ENCODE measurements around the gene SYTL3.
"Not testable (repeated sequence)": the region's sequence is repeated elsewhere in the genome, so short reads cannot be mapped to it uniquely, and the experiment has no call there.

SYTL3 gene

DNA sequence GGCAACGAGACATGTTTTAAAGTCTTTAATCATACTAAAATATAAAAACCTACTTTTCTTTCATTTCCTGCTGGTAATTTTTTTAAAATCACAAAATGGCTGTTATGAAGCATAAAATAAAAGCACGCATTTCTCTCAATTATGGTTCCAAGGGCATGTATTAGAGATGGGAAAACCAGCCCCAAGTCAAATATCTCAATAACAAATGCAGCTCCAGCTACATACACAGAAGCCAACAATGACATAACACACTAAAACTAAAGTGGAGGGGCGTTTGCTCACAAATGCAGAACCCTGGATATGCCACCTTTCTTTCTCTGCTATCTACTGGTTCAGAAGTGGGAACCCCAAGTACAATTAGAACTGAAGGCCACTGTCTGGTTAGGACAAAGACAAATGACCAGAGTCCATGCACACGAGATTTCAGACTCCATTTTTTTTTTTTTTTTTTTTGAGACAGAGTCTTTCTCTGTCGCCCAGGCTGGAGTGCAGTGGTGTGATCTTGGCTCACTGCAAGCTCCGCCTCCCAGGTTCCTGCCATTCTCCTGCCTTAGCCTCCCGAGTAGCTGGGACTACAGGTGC, 141.5 kb downstream of the SYTL3 start:
- ChIA-PET POLR2A (no interaction called here), CTCF (interaction anchor here (1.1 to 4.2 kb wide), 6 partner anchors 9 to 348 kb away, joined by 3 to 19 read pairs (median 6); no protein-coding TSS in a partner anchor)
- H3K9me3 ChIP-seq (ENCODE audit: control extremely low read depth in 1 of 5, control insufficient read depth in 4 of 5, insufficient read depth in 2 of 5, low read depth in 1 of 5, low read length in 4 of 5), result no peaks in the 10 kb centered on the region
- H3K4me3 ChIP-seq (ENCODE audit: control insufficient read depth in 1 of 7, extremely low read depth in 1 of 7, insufficient read depth in 4 of 7, low read depth in 2 of 7, low read length in 6 of 7), result no peak overlapping the region
- H3K4me1 ChIP-seq (ENCODE audit: control extremely low read depth in 1 of 4, control insufficient read depth in 4 of 4, insufficient read depth in 4 of 4, low read length in 3 of 4), result peaks cover 5 to 17% (median 12%) of the 10 kb centered on the region in 4 experiments
- no peak overlapping the region for H3K27ac ChIP-seq (ENCODE audit: insufficient read depth in 1 of 2, low read depth in 1 of 2, low read length in 2 of 2, poor library complexity in 1 of 2, severe bottlenecking in 2 of 2)
- no peak for DNase-seq
- peaks cover 8 to 26% (median 19%) of the 10 kb centered on the region in 4 experiments for H3K36me3 ChIP-seq (ENCODE audit: control insufficient read depth in 4 of 4, insufficient read depth in 4 of 4, low read length in 3 of 4)
- WGBS (ENCODE audit: insufficient coverage), result 100% methylated on average over 1 of the region's 7 CpGs
- no peaks in the 10 kb centered on the region for H3K27me3 ChIP-seq (replicated peaks in 2 of 5; ENCODE audit: control insufficient read depth in 4 of 5, insufficient read depth in 5 of 5, low read length in 4 of 5)

DNA sequence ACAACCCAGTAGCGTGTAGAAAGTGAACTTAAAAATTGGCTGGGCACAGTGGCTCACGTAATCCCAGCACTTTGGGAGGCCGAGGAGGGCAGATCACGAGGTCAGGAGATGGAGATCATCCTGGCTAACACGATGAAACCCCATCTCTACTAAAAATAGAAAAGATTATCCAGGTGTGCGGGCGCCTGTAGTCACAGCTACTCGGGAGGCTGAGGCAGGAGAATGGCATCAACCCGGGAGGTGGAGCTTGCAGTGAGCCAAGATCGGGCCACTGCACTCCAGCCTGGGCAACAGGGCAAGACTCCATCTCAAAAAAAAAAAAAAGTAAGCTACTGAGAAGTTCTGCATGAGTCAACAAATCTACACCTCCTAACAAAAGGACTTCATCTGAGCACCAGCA, 142.7 kb downstream of the SYTL3 start:
- H3K27me3 ChIP-seq (replicated peaks in 2 of 5; ENCODE audit: control insufficient read depth in 4 of 5, insufficient read depth in 5 of 5, low read length in 4 of 5); H3K27ac ChIP-seq (ENCODE audit: insufficient read depth in 1 of 2, low read depth in 1 of 2, low read length in 2 of 2, poor library complexity in 1 of 2, severe bottlenecking in 2 of 2); H3K9me3 ChIP-seq (ENCODE audit: control extremely low read depth in 1 of 5, control insufficient read depth in 4 of 5, insufficient read depth in 2 of 5, low read depth in 1 of 5, low read length in 4 of 5); H3K4me3 ChIP-seq (ENCODE audit: control insufficient read depth in 1 of 7, extremely low read depth in 1 of 7, insufficient read depth in 4 of 7, low read depth in 2 of 7, low read length in 6 of 7); POLR2A ChIA-PET; DNase-seq: not testable (repeated sequence)
- Histone ChIP-seq H3K4me1 (ENCODE audit: control extremely low read depth in 1 of 4, control insufficient read depth in 4 of 4, insufficient read depth in 4 of 4, low read length in 3 of 4) (peaks cover 5 to 17% (median 12%) of the 10 kb centered on the region in 4 experiments), H3K36me3 (ENCODE audit: control insufficient read depth in 4 of 4, insufficient read depth in 4 of 4, low read length in 3 of 4) (peaks cover 7 to 16% (median 10%) of the 10 kb centered on the region in 4 experiments)
- CTCF ChIA-PET, result interaction anchor here (0.9 to 4.2 kb wide), 9 partner anchors 8 to 187 kb away, joined by 3 to 19 read pairs (median 6); no protein-coding TSS in a partner anchor
- WGBS (ENCODE audit: insufficient coverage), result 87% methylated on average over 7 of the region's 10 CpGs

DNA sequence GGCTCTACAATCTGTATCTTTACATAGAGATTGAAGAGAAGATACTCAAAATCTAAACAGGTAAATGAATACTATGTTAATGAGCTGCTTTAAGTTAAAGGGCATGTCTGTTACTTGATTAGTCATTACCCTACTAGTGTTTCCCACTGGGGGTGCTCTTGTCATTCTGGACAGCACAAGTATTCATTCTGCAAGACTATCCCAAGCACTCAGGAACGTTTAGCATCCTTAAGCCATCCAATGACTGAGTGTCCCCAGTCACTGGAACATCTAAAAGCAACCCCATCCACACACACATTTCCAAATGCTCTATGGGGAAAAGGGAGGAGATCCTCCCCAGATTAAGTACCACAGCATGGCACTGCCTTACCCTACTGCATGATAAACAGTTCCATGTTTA, 143.6 kb downstream of the SYTL3 start:
- peaks cover 8 to 17% (median 12%) of the 10 kb centered on the region in 4 experiments for H3K4me1 ChIP-seq (ENCODE audit: control extremely low read depth in 1 of 4, control insufficient read depth in 4 of 4, insufficient read depth in 4 of 4, low read length in 3 of 4)
- DNase-seq, result peak; percentile 50 to 72 (median 70)
- POLR2A ChIA-PET, result no interaction called here

DNA sequence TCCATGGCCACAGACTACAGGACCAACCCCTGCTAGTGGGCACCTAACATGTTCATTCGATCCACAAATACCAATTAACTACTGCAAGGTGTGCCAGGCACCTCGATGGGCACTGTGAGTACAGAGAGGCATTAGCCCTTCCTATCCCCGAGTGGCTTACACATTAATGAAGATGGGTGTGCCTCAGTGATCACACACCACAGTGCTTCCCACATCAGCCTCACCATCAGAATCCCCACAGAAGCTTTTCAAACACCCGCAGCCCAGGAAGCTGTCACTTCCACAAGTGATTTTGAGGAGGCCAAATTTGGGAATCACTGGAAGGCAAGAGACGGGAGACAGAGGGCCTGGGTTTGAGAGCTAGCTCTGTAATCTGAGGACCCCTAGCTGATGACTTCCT, 145.7 kb downstream of the SYTL3 start:
- ChIA-PET POLR2A (no interaction called here), CTCF (interaction anchor here (0.9 to 3.6 kb wide), 8 partner anchors 14 to 184 kb away, joined by 3 to 17 read pairs (median 4); partner anchors contain the start of gene EZR)
- Histone ChIP-seq H3K4me1 (ENCODE audit: control extremely low read depth in 1 of 4, control insufficient read depth in 4 of 4, insufficient read depth in 4 of 4, low read length in 3 of 4) (peaks cover 9 to 17% (median 14%) of the 10 kb centered on the region in 4 experiments), H3K27ac (ENCODE audit: insufficient read depth in 1 of 2, low read depth in 1 of 2, low read length in 2 of 2, poor library complexity in 1 of 2, severe bottlenecking in 2 of 2) (no peak overlapping the region), H3K27me3 (replicated peaks in 2 of 5; ENCODE audit: control insufficient read depth in 4 of 5, insufficient read depth in 5 of 5, low read length in 4 of 5) (no peaks in the 10 kb centered on the region), H3K9me3 (ENCODE audit: control extremely low read depth in 1 of 5, control insufficient read depth in 4 of 5, insufficient read depth in 2 of 5, low read depth in 1 of 5, low read length in 4 of 5) (no peaks in the 10 kb centered on the region), H3K4me3 (ENCODE audit: control insufficient read depth in 1 of 7, extremely low read depth in 1 of 7, insufficient read depth in 4 of 7, low read depth in 2 of 7, low read length in 6 of 7) (no peak overlapping the region), H3K36me3 (ENCODE audit: control insufficient read depth in 4 of 4, insufficient read depth in 4 of 4, low read length in 3 of 4) (peaks cover 0 to 8% (median 0%) of the 10 kb centered on the region in 4 experiments)
- 94% methylated on average over 4 of the region's 5 CpGs for WGBS (ENCODE audit: insufficient coverage)
- DNase-seq, result no peak

More for the DNA sequence above, 143.6 kb downstream of the SYTL3 start:
- H3K27me3 ChIP-seq (replicated peaks in 2 of 5; ENCODE audit: control insufficient read depth in 4 of 5, insufficient read depth in 5 of 5, low read length in 4 of 5), result no peaks in the 10 kb centered on the region
- CTCF ChIA-PET, result interaction anchor here (0.6 to 3.6 kb wide), 13 partner anchors 8 to 206 kb away, joined by 3 to 17 read pairs (median 4); partner anchors contain the start of gene RSPH3
- peaks cover 0 to 8% (median 3%) of the 10 kb centered on the region in 4 experiments for H3K36me3 ChIP-seq (ENCODE audit: control insufficient read depth in 4 of 4, insufficient read depth in 4 of 4, low read length in 3 of 4)
- H3K9me3 ChIP-seq (ENCODE audit: control extremely low read depth in 1 of 5, control insufficient read depth in 4 of 5, insufficient read depth in 2 of 5, low read depth in 1 of 5, low read length in 4 of 5), result no peaks in the 10 kb centered on the region
- H3K4me3 ChIP-seq (ENCODE audit: control insufficient read depth in 1 of 7, extremely low read depth in 1 of 7, insufficient read depth in 4 of 7, low read depth in 2 of 7, low read length in 6 of 7), result no peak overlapping the region
- no CpG with 5 or more reads among the region's 1 CpG for WGBS (ENCODE audit: insufficient coverage)
- no peak overlapping the region for H3K27ac ChIP-seq (ENCODE audit: insufficient read depth in 1 of 2, low read depth in 1 of 2, low read length in 2 of 2, poor library complexity in 1 of 2, severe bottlenecking in 2 of 2)

DNA sequence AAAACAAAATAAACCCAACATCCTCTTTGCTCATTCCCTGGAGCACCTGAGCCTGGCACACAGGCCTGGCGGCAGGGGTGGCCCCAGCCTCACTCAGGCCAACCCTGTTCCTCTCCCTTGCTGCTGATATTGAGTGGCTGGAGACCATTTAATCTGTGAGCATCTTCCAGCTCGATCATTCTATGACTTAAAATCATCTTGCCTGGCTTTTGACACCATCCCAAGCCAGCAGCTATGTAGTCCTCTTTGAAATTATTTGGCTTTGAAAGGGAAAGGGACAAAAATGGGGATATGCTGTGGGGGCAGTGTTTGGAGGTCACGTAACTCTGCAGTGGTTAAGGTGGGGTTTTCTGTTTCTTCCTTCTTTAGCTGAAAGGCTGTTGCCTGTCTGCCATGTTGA, 146.5 kb downstream of the SYTL3 start:
- DNase-seq, result no peak
- H3K27ac ChIP-seq (ENCODE audit: insufficient read depth in 1 of 2, low read depth in 1 of 2, low read length in 2 of 2, poor library complexity in 1 of 2, severe bottlenecking in 2 of 2), result no peak overlapping the region
- WGBS (ENCODE audit: insufficient coverage), result 100% methylated on average over 2 of the region's 3 CpGs
- peaks cover 9 to 17% (median 14%) of the 10 kb centered on the region in 4 experiments for H3K4me1 ChIP-seq (ENCODE audit: control extremely low read depth in 1 of 4, control insufficient read depth in 4 of 4, insufficient read depth in 4 of 4, low read length in 3 of 4)
- no peaks in the 10 kb centered on the region for H3K27me3 ChIP-seq (replicated peaks in 2 of 5; ENCODE audit: control insufficient read depth in 4 of 5, insufficient read depth in 5 of 5, low read length in 4 of 5)
- peaks cover 0 to 8% (median 0%) of the 10 kb centered on the region in 4 experiments for H3K36me3 ChIP-seq (ENCODE audit: control insufficient read depth in 4 of 4, insufficient read depth in 4 of 4, low read length in 3 of 4)
- ChIA-PET CTCF (interaction anchor here (1.0 to 1.3 kb wide), 4 partner anchors 13 to 183 kb away, joined by 3 to 4 read pairs (median 3); partner anchors contain the start of gene EZR), POLR2A (no interaction called here)
- no peak overlapping the region for H3K4me3 ChIP-seq (ENCODE audit: control insufficient read depth in 1 of 7, extremely low read depth in 1 of 7, insufficient read depth in 4 of 7, low read depth in 2 of 7, low read length in 6 of 7)
- H3K9me3 ChIP-seq (ENCODE audit: control extremely low read depth in 1 of 5, control insufficient read depth in 4 of 5, insufficient read depth in 2 of 5, low read depth in 1 of 5, low read length in 4 of 5), result no peaks in the 10 kb centered on the region

DNA sequence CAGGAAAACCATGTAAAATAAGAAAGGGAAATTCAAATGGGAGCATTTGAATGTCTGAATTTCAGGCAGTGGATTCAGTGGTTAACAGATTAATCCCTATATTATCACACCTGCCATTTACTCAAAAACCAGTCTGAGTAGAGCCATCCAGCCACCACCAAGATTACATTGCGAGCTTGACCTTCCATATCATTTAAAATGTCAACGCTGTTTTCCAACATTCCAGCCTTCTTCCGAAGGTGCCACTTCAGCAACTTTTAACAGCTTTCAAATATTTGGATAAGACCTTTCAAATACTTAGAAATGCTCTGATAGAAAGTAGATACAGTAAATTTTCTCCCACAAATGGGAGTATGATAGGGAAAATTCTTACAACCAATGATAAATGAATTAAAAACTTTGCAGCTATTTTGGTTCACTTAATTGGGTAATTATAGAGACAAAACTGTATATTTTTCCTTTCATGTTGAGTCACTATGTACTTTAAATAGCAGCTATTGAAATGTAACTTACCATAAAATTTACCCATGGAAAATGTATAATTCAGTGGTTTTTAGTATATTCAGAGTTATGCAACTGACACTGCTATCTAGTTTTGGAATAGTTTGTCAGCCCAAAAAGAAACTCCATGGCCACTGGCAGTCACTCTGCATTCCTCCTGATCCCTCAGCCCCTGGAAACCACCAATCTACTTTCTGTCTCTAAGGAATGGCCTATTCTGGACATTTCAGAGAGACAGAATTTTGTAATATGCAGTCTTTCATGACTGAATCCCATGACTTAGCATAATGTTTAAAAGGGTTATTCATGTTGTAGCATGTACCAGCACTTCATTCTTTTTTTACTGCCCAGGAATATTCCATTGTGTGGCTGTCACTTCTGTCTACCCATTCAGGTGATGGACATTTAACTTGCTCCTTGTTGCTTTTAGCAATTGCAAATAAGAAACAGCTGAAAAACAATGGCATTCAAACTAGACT, 147.8 kb downstream of the SYTL3 start:
- POLR2A ChIA-PET, result interaction anchor here (0.7 kb wide), 1 partner anchor 157 kb away, joined by 3 read pairs; no protein-coding TSS in a partner anchor
- no peaks in the 10 kb centered on the region for H3K27me3 ChIP-seq (replicated peaks in 2 of 5; ENCODE audit: control insufficient read depth in 4 of 5, insufficient read depth in 5 of 5, low read length in 4 of 5)
- peaks cover 9 to 26% (median 15%) of the 10 kb centered on the region in 4 experiments for H3K4me1 ChIP-seq (ENCODE audit: control extremely low read depth in 1 of 4, control insufficient read depth in 4 of 4, insufficient read depth in 4 of 4, low read length in 3 of 4)
- peaks cover 0 to 13% (median 2%) of the 10 kb centered on the region in 4 experiments for H3K36me3 ChIP-seq (ENCODE audit: control insufficient read depth in 4 of 4, insufficient read depth in 4 of 4, low read length in 3 of 4)
- WGBS (ENCODE audit: insufficient coverage), result 100% methylated on average over 2 of the region's 3 CpGs
- no peak for DNase-seq
- no peaks in the 10 kb centered on the region for H3K9me3 ChIP-seq (ENCODE audit: control extremely low read depth in 1 of 5, control insufficient read depth in 4 of 5, insufficient read depth in 2 of 5, low read depth in 1 of 5, low read length in 4 of 5)
- H3K27ac ChIP-seq (ENCODE audit: insufficient read depth in 1 of 2, low read depth in 1 of 2, low read length in 2 of 2, poor library complexity in 1 of 2, severe bottlenecking in 2 of 2), result no peak overlapping the region
- no peak overlapping the region for H3K4me3 ChIP-seq (ENCODE audit: control insufficient read depth in 1 of 7, extremely low read depth in 1 of 7, insufficient read depth in 4 of 7, low read depth in 2 of 7, low read length in 6 of 7)
- CTCF ChIA-PET, result interaction anchor here (0.6 to 4.2 kb wide), 5 partner anchors 8 to 176 kb away, joined by 3 to 19 read pairs (median 5); no protein-coding TSS in a partner anchor
